ENCODE measurements around the gene VPREB3.

GRCh38 chr22:23704062-23704461 lies 50.2 kb downstream of the VPREB3 start:
- TF ChIP-seq POLR2A (IDR thresholded peaks at IDR 0.05; ENCODE audit: low read length) (no peak), GATA1 (IDR thresholded peaks at IDR 0.05; ENCODE audit: low read depth, low read length) (no peak)
